Measurements from ENCODE around the gene SLC5A9.

- TF ChIP-seq CTCF (IDR thresholded peaks at IDR 0.05; ENCODE audit: insufficient read depth, low read depth, low read length) (no peak), EZH2 (IDR thresholded peaks at IDR 0.05; ENCODE audit: insufficient read depth, low read length) (no peak)
Observed at GRCh38 chr1:48194801-48195200, 27.7 kb upstream of the SLC5A9 start.

Data from astrocyte (in vitro differentiated cells and primary cell).